Muscle of back (tissue), 11 donors: ENCODE results near the gene PTGDS. TPM values are rescaled to one million over a fixed set of nuclear protein-coding genes. Genes with fewer than 3 reads are reported as not detected.

Source experiments
- DNase-seq, 3 donors: peaks; one replicate each; pipeline versions ENCODE4 v3.0.0 to v3.0.0-alpha.2; 2013
- polyA plus RNA-seq, 10 donors: library from polyadenylated mRNA; unstranded; fragments of 120-200 nt; gene quantifications; one replicate each; pipeline ENCODE4 v1.2.1, GENCODE V29; 2013; ENCODE audit not compliant: insufficient read length in 10 of 10

Gene PTGDS
- polyA plus RNA-seq, 10 donors = 2.3 to 36.3 (median 17.1) TPM

DNA sequence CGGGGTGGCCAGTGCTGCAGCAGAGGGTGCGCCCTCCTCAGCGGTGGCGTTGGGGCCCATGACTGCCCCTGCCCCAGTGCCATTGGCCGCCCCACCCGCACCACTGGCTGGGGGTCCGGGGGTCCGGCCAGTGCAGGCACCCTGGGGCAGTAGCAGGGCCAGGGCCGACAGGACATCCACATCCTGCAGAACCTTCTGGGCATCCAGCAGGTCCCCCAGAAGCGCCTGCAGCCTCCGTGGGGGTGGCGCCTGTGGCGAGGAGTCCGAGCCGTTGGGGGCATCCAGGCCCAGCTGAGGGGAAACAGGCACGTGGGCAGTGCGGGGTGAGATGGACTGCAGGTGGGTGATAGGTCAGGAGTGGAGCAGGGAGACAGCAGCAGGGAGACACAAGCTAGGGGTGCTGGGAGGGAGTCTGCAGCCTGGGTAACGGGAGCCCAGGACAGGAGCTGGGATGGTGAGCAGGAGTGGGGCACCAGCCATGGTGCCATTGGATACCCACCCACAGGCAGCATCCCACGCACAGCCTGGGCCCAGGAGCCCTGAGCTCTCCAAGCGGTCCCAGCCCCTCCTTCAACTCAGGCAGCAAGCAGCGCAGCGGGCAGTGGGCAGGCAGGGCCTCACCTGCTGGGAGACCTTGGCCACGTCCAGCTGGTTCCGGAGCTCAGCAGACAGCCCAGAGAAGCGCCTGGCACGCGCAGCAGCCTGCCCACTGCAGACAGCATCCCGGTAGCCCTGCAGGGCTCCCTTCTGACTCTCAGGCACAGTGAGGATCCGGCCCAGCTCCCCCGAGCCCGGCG lies 43.7 kb downstream of the PTGDS start:
- DNase-seq = no peak

DNA sequence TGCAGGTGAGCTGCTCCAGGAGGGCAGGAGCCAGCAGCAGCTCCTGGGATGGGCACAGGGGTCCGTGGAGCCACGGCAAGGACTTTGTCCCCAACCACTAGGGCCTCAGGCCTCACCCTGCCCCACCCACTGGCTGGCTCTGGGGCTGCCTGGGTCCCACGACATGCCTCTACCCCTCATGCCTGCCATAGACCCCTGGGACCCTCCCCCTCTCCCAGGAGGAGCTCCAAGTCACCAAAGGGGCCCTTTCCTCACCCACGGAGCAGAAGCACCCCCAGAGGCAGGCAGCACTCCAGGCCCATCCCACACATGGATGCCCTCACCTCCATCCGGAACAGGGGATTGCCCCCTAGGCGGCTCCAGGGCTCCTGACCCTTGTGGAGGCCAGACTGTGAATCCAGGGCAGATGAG lies 44.3 kb downstream of the PTGDS start:
- DNase-seq = no peak

- peak in 1 of 3 donors; percentile 26 for DNase-seq
Observed at GRCh38 chr9:137021979-137022661, 44.8 kb downstream of the PTGDS start.

DNA sequence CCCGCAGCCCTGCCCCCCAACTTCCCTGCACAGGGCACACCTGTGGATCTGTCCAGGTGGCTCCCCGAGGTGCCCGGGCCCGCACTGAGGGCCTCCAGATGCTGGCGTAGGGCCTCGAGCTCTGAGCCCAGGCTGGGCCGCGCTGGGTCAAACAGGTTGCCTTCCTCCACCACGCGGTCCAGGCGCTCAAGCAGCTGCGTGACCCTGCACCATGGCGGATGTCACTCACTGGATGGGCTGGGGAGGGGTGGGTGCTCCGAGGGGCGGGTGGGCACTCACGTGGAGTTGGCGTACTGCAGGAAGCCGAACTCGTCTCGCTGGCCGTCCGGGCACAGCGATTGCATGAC lies 45.3 kb downstream of the PTGDS start:
- no peak for DNase-seq

DNA sequence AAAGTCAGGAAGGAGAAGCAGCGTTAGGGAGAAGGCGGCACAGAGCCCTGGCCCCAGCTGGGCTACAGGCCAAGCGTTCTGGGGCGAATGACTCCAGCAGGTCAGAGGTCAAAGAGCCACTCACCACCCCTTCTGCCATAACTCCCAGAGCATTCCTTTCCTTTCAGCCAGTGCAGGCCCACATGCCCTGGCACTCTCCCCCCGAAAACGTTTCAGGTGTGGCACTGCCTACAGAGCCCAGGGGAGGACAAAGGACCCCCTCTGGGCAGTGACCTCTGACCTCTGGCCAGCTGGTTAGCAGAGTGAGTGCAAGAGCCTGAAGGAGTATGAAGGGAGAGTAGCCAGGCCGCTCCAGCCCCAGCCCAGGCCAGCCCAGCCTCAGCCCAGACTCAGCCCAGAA lies 45.9 kb downstream of the PTGDS start:
- no peak for DNase-seq

DNA sequence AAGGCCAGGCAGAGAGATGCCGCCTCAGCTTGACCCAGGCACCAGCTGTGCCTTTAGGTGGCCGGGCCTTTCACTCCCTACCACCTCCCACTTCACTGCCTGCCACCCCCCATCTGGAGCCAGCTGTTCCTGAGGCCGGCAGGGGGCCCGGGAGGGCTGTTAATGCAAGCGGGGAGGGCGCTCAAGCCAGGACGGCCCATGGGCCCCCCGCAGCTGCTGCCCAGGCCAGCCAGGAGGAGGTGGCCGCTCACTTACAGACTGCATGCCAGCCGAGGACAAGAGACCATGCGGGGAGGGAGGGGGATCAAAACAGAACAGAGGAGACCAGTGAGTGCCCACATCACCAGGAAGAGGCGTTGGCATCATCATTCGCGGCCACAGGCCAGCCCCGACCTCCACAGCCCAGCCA lies 46.3 kb downstream of the PTGDS start:
- no peak for DNase-seq

DNA sequence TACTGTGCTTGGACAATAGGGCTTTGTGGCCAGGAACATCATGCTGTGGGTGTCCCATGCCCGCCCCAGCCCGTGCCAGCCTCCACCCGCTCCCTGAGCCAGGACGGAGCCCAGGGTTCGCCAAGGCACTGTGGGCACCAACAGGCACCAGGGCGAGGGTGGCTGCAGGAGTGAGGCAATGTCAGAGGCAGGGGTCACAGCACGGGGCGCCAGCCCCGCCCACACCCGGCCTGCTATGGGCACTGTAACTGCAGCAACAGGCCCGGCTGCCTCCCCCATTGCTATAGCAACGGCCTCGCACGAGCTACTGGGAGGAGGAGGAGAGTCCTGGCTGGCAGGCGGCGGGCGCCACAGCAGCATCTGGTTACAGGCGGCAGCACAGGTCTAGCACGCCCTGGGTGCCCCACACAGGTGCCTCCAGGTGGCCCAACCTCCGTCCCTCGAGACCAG lies 48.2 kb downstream of the PTGDS start:
- no peak for DNase-seq

DNA sequence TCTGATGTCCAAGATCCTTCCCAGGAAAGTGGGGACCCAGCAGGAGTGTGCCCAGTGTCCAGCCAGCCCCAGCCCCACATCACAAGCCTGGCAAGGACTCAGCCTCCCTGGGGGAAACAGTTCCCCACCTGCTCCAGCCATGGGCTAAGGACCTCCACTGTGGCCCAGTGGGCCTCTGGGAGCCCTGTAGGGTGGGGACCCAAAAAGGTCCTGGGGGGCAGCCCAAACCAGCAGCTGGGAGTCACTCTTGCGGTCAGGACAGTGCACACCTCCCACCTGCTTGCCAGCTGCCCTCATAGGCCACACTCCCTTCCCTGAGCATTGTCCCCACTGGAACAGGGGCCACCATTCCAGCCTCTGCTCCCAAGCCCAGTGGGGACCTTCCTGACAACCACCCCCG lies 49.1 kb downstream of the PTGDS start:
- DNase-seq = no peak

- DNase-seq = no peak
Observed at GRCh38 chr9:137026828-137027227, 49.5 kb downstream of the PTGDS start.

GRCh38 chr9:137027369-137028262 lies 50.3 kb downstream of the PTGDS start, which contains the start of gene ABCA2:
TSS of gene ABCA2 (minus strand) at chr9:137028237. CDS start at chr9:137028140, 97 bp downstream.
- DNase-seq = peak in 2 of 3 donors; percentile 45 to 50

GRCh38 chr9:137028263-137029057 lies 51.2 kb downstream of the PTGDS start:
- DNase-seq = peak; percentile 52 to 69 (median 68)

DNA sequence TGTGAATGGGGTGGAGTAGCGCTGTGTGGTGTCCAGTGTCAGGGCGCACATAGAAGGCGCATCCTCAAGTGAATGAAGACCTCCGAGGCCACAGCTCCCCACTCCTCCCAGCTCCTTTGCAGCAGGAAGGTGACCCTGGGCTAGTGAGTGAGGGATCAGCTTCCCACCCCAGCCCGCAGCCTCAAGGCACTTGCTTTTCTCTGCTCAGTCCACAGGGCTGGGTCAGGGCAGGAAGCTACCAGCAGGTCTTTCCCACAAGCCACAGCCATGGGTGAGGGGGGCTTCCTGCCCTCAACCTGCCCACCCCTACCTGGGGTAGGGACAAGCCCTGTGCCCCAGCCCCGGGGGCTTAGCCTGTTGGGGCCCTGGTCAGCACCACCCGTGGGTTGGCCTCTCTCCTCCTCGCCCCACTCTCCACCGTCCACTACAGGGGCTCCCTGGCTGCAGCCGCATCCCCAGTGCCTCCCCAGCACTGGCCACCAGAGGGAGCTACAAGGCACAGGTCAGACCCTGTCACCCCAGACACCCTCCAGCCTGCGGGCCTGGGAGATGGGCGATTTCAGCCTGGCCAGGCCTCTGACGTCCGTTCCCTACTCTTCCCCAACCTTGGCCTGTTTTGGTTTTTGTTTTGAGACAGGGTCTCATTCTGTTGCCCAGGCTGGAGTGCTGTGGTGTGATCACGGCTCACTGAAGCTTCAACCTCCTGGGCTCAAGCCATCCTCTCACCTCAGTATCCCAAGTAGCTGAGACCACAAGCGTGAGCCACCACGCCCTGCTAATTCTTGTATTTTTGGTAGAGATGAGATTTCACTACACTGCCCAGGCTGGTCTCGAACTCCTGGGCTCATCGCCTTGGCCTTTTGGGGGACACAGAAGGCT lies 52.0 kb downstream of the PTGDS start:
- peak in 2 of 3 donors; percentile 56 to 81 for DNase-seq

DNA sequence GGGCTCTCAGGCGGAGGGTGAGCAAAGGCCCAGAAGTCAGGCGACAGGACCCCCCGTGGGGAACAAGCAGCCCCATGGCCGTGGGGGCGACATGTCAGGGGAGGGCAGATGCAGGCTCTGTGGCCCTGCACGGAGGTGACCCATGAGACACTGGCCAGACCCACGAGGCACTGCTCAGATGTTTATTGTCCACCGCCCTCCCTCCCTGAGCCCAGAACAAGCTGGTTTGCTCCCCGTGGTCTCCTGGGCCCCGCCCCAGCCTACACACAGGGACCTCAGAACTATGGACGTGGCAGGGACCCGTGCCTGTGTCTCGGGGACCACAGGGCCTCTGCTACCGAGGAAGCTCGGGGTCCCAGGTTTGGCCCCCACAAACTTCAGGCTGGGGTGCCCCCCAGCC lies 52.7 kb downstream of the PTGDS start:
- no peak for DNase-seq

- DNase-seq = no peak
Observed at GRCh38 chr9:137030538-137031527, 53.5 kb downstream of the PTGDS start.
